K562 (cell line): ENCODE data around the gene KRTAP25-1. TPM values are rescaled to one million over a fixed set of nuclear protein-coding genes. Genes with fewer than 3 reads are reported as not detected.

Source experiments
- ATAC-seq: fragments of 200-7000 bp; cut with Tn5 transposase; 3 replicates; pipeline ENCODE4 v1.9.1; 2020; ENCODE audit warnings: moderate library complexity
- BruUV-seq: library from RNA; stranded (reverse); fragments of 400-500 nt; replicated peaks from 2 replicates; lab custom pipeline; 2021; lab: Mats Ljungman, UMichigan
- CTCF ChIA-PET: fragments of 300-600 bp; formaldehyde crosslinking; extraction: SDS; loops from one replicate; lab custom pipeline; 2021; ENCODE audit warnings: low intra/inter-chr PET ratio; lab: Yijun Ruan, JAX
- POLR2A ChIA-PET: fragments of 300-600, 350-650 bp; sonication (Branson Sonifier 250); formaldehyde crosslinking; extraction: SDS; loops from one replicate; lab custom pipeline; 2021; ENCODE audit warnings: antibody characterized with exemption, inconsistent platforms; lab: Yijun Ruan, JAX
- DNase-seq, 4 experiments: peaks; one replicate each; pipeline versions ENCODE4 v3.0.0 to v3.0.0-alpha.2; 2011 to 2018; ENCODE audit warnings: low spot score in 3 of 4, mixed read lengths in 3 of 4; ENCODE audit errors: extremely low read depth in 1 of 4
- FAIRE-seq: peaks from 2 replicates; lab custom pipeline; 2011; peaks lifted over from hg19 to GRCh38; lab: Jason Lieb, UNC
- H2AFZ ChIP-seq: 2 replicates; pipeline ENCODE4 v1.6.0; 2011; ENCODE audit warnings: low read depth, low read length, control low read depth, inconsistent platforms
- H3K27ac ChIP-seq: fragments of 200-600 bp; 3 replicates; pipeline ENCODE4 v1.8.0; 2011; ENCODE audit warnings: low read depth, mild to moderate bottlenecking, control low read depth, inconsistent platforms, low read length, moderate library complexity, mixed read lengths; ENCODE audit errors: extremely low read depth
- H3K27me3 ChIP-seq, 2 experiments: fragments of 300-600 bp in 1 of 2; 2 replicates in 1 of 2; 3 replicates in 1 of 2; pipeline versions ENCODE4 v1.6.0 to v1.8.0; 2011; ENCODE audit warnings: inconsistent platforms in 2 of 2, low read length in 2 of 2, mild to moderate bottlenecking in 1 of 2, mixed read lengths in 1 of 2, moderate library complexity in 1 of 2; ENCODE audit not compliant: control insufficient read depth in 2 of 2, insufficient read depth in 2 of 2
- H3K36me3 ChIP-seq: fragments of 300-600 bp; 3 replicates; pipeline ENCODE4 v1.8.0; 2011; ENCODE audit warnings: mild to moderate bottlenecking, low read length, inconsistent platforms; ENCODE audit not compliant: control insufficient read depth, insufficient read depth
- H3K4me1 ChIP-seq, 2 experiments: fragments of 200-600 bp in 1 of 2; replicated peaks in 1 of 2; 2 replicates in 1 of 2; 3 replicates in 1 of 2; pipeline versions ENCODE4 v1.5.1 to v1.8.0; 2011; ENCODE audit warnings: inconsistent platforms in 2 of 2, low read length in 2 of 2, mild to moderate bottlenecking in 1 of 2, mixed read lengths in 1 of 2, moderate library complexity in 1 of 2; ENCODE audit not compliant: control insufficient read depth in 2 of 2, insufficient read depth in 2 of 2
- H3K4me2 ChIP-seq: 2 replicates; pipeline ENCODE4 v1.6.1; 2011; ENCODE audit warnings: low read length, control low read depth, inconsistent platforms, mixed read lengths; ENCODE audit not compliant: insufficient read depth
- H3K4me3 ChIP-seq: fragments of 200-600 bp; sonication (generic), shearing (Covaris generic); 2 replicates; pipeline ENCODE4 v1.5.1; 2016; ENCODE audit warnings: control low read depth, inconsistent platforms
- H3K79me2 ChIP-seq: fragments of 200-600 bp; 3 replicates; pipeline ENCODE4 v1.8.0; 2011; ENCODE audit warnings: low read length, inconsistent platforms; ENCODE audit not compliant: control insufficient read depth, insufficient read depth
- H3K9ac ChIP-seq, 2 experiments: 2 replicates each; pipeline versions ENCODE4 v1.6.0 to v1.6.1; 2011; ENCODE audit warnings: low read depth in 2 of 2, low read length in 2 of 2, control low read depth in 1 of 2, inconsistent platforms in 1 of 2, mild to moderate bottlenecking in 1 of 2, mixed read lengths in 1 of 2; ENCODE audit not compliant: insufficient read depth in 1 of 2
- H3K9me1 ChIP-seq: one replicate; pipeline ENCODE4 v1.6.0; 2011; ENCODE audit warnings: inconsistent platforms, mild to moderate bottlenecking, low read length, moderate library complexity; ENCODE audit not compliant: control insufficient read depth, insufficient read depth
- H3K9me3 ChIP-seq: replicated peaks from 2 replicates; pipeline ENCODE4 v1.5.1; 2011; ENCODE audit warnings: low read depth, low read length, inconsistent platforms; ENCODE audit not compliant: control insufficient read depth, insufficient read depth
- H4K20me1 ChIP-seq: replicated peaks from 2 replicates; pipeline ENCODE4 v1.6.1; 2011; ENCODE audit warnings: low read length, inconsistent platforms, mixed read lengths; ENCODE audit not compliant: control insufficient read depth, insufficient read depth
- ETV6 ChIP-seq, 3 experiments: fragments of 150-350 bp in 1 of 3; sonication (generic) in 1 of 3; formaldehyde crosslinking in 1 of 3; IDR thresholded peaks; 2 replicates each; pipeline versions ENCODE4 v1.6.1 to v1.8.0; 2014 to 2022; ENCODE audit warnings: borderline replicate concordance in 2 of 3, low read depth in 2 of 3, antibody characterized with exemption in 1 of 3, low read length in 1 of 3, mild to moderate bottlenecking in 1 of 3, missing genetic modification reagents in 1 of 3
- KAT2B ChIP-seq: IDR thresholded peaks from one replicate; pipeline ENCODE4 v1.6.1; 2012; ENCODE audit warnings: low read depth, mild to moderate bottlenecking, control low read depth, inconsistent platforms, low read length, moderate library complexity
- MCM2 ChIP-seq: fragments of 450-650 bp; IDR thresholded peaks from 2 replicates; pipeline ENCODE4 v1.6.1; 2017; ENCODE audit warnings: low read depth, mild to moderate bottlenecking
- NR1H2 ChIP-seq: sonication (generic); formaldehyde crosslinking; IDR thresholded peaks from 2 replicates; pipeline ENCODE4 v1.4.0; 2020; ENCODE audit warnings: mild to moderate bottlenecking, missing genetic modification reagents
- POLR2AphosphoS2 ChIP-seq: IDR thresholded peaks from 2 replicates; pipeline ENCODE4 v1.6.1; 2012; ENCODE audit warnings: low read length, improper control_type of control experiment
- POLR2G ChIP-seq: fragments of 200-400 bp; formaldehyde crosslinking; IDR thresholded peaks from 2 replicates; pipeline ENCODE4 v1.6.1; 2017; ENCODE audit warnings: low read depth, mild to moderate bottlenecking, antibody characterized with exemption, low read length, moderate library complexity
- PTBP1 ChIP-seq: fragments of 200-400 bp; formaldehyde crosslinking; IDR thresholded peaks from 2 replicates; pipeline ENCODE4 v1.6.1; 2017; ENCODE audit warnings: low read depth, low read length
- RBM17 ChIP-seq: fragments of 200-400 bp; formaldehyde crosslinking; IDR thresholded peaks from 2 replicates; pipeline ENCODE4 v1.6.1; 2017; ENCODE audit warnings: low read depth, mild to moderate bottlenecking, low read length, borderline replicate concordance
- ZNF232 ChIP-seq: sonication (generic); formaldehyde crosslinking; IDR thresholded peaks from 2 replicates; pipeline ENCODE4 v1.8.0; 2022; ENCODE audit warnings: mild to moderate bottlenecking, missing genetic modification reagents
- WGBS: fragments of 100-300 bp; shearing (Covaris generic); methylation state at CpG from one replicate; pipeline ENCODE4 v1.1.6; 2016; ENCODE audit warnings: low coverage, mixed read lengths; ENCODE audit not compliant: insufficient coverage; ENCODE audit errors: missing lambda C conversion rate; 5-methylcytosine and 5-hydroxymethylcytosine counted together
- in situ Hi-C: fragments of 300-500 bp; cut with MboI; formaldehyde crosslinking; loops from 4 replicates; pipeline ENCODE4 v1.15.0; 2018; ENCODE audit warnings: inconsistent platforms, mixed read lengths
- intact Hi-C: fragments of 100-400 bp; cut with micrococcal nuclease; formaldehyde crosslinking; loops from 2 replicates; pipeline ENCODE4 v1.14.2; 2022
- polyA plus RNA-seq, 8 experiments: library from polyadenylated mRNA; depleted of rRNA in 4 of 8; stranded (reverse) in 5 of 8; unstranded in 3 of 8; fragments of >200 nt; fragmentation: Nextera tagmentation in 2 of 8; fragmentation: Illumina TruSeq in 1 of 8; extraction: Ambion mirVana in 2 of 8; extraction: Trizol in 1 of 8; gene quantifications; 2 replicates each; pipeline versions ENCODE4 v1.2.1 to v1.2.3, GENCODE V29; 2011 to 2014; ENCODE audit warnings: inconsistent platforms in 1 of 8, missing spikeins in 1 of 8
- total RNA-seq, 7 experiments: library from RNA; depleted of rRNA in 6 of 7; stranded (reverse); fragments of >200 nt in 6 of 7; fragmentation: Illumina TruSeq in 2 of 7; extraction: Trizol in 2 of 7; gene quantifications; 2 replicates each; pipeline versions ENCODE4 v1.2.1 to v1.2.3, GENCODE V29; 2011 to 2021; ENCODE audit warnings: low replicate concordance in 1 of 7
- TF ChIP-seq, protein P1 (sequence below), 2 experiments: fragments of 200-800 bp in 1 of 2; sonication (Bioruptor generic) in 1 of 2; sonication (generic) in 1 of 2; formaldehyde crosslinking in 1 of 2; IDR thresholded peaks in 1 of 2; conservative IDR thresholded peaks in 1 of 2; 2 replicates each; pipeline versions ENCODE4 v1.5.0 to v1.6.1; 2016 to 2020; ENCODE audit warnings: missing compliant biosample characterization in 1 of 2, missing genetic modification characterization in 1 of 2, missing genetic modification reagents in 1 of 2

Gene KRTAP25-1
- total and polyA plus RNA-seq, 9 of the 15 experiments (the other 6 are each of a cell fraction or from before 2014, with no cell fraction given) = not detected

DNA sequence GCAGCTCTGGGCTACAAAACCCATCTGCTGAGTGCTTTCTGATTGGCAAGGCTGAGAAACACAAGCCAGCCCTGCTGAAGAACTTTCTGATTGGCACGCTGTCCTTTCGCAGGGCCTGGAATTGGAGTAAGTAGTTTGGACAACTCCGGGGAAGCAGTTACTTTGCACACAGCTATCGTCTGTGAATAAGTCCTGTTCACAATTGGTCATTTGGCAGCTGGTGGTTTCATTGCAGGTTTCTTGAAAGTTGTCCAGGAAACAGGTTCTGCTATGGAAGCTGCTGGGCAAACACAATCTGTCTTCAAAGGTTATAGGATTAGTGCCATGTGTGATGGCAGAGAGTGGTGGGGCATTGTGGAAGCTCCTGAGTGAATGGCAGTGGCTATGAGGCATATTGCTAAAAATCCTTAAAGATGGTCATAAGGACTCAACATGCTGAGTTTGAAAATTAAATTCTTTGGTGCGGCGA, 48.0 kb upstream of the KRTAP25-1 start, which contains the start of gene KRTAP27-1:
Gene KRTAP27-1 (minus strand): TSS at position 419 of the 469 bp plus-strand sequence. CDS start 26 bp downstream, at position 393.
- Histone ChIP-seq H3K9me3 (no peaks in the 10 kb centered on the region), H3K9ac (no peak within 1 kb of the TSS)
- DNase-seq (no peak), FAIRE-seq (no peak)
- TF ChIP-seq ETV6 (IDR thresholded peaks at IDR 0.05; ENCODE audit: borderline replicate concordance in 1 of 2, low read depth in 2 of 2, low read length in 1 of 2) (no peak), ETV6 (CRISPR knock-in tag; IDR thresholded peaks at IDR 0.05; ENCODE audit: borderline replicate concordance) (no peak), RBM17 (no peak), NR1H2 (CRISPR knock-in tag) (no peak), POLR2G (no peak), POLR2AphosphoS2 (no peak), KAT2B (no peak), ZNF232 (CRISPR knock-in tag) (no peak), MCM2 (no peak), PTBP1 (no peak)
- TF ChIP-seq, protein P1, sequence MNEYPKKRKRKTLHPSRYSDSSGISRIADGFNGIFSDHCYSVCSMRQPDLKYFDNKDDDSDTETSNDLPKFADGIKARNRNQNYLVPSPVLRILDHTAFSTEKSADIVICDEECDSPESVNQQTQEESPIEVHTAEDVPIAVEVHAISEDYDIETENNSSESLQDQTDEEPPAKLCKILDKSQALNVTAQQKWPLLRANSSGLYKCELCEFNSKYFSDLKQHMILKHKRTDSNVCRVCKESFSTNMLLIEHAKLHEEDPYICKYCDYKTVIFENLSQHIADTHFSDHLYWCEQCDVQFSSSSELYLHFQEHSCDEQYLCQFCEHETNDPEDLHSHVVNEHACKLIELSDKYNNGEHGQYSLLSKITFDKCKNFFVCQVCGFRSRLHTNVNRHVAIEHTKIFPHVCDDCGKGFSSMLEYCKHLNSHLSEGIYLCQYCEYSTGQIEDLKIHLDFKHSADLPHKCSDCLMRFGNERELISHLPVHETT (CRISPR knock-in tag; conservative IDR thresholded peaks at IDR 0.05 in 1 of 2, IDR thresholded peaks at IDR 0.05 in 1 of 2) = no peak
- TF ChIP-seq, all 486 proteins: peak for 0
- in situ Hi-C loops = no loop called here
- Histone ChIP-seq H3K9me1 (no peaks in the 10 kb centered on the region), H3K27me3 (no peaks in the 10 kb centered on the region), H2AFZ (no peak within 1 kb of the TSS), H4K20me1 (no peaks in the 10 kb centered on the region), H3K27ac (no peak within 1 kb of the TSS), H3K4me3 (no peak within 1 kb of the TSS), H3K36me3 (no peaks in the 10 kb centered on the region), H3K4me1 (no peaks in the 10 kb centered on the region), H3K4me2 (no peak within 1 kb of the TSS), H3K79me2 (no peaks in the 10 kb centered on the region)
- ChIA-PET POLR2A (no interaction called here), CTCF (no interaction called here)
- no TSS peak for BruUV-seq
- ATAC-seq = no peak
- intact Hi-C loops = no loop called here
- WGBS = 0% methylated on average over 6 of the region's 6 CpGs
